NCI-H1930 (cell line): ENCODE results near the gene MTMR2.
"Not testable (repeated sequence)": the region's sequence is repeated elsewhere in the genome, so short reads cannot be mapped to it uniquely, and the experiment has no call there.

Experiments
- DNase-seq, 2 experiments: peaks; one replicate each; lab custom pipeline; 2025; lab: John Stamatoyannopoulos, UW

Gene MTMR2

GRCh38 chr11:95884376-95884775 lies 39.5 kb downstream of the MTMR2 start:
- no peak for DNase-seq

GRCh38 chr11:95883381-95883780 lies 40.5 kb downstream of the MTMR2 start:
- no peak for DNase-seq

GRCh38 chr11:95877291-95877690 lies 46.6 kb downstream of the MTMR2 start:
- DNase-seq: no peak

- not testable (repeated sequence) for DNase-seq
Observed at GRCh38 chr11:95870877-95871276, 53.0 kb downstream of the MTMR2 start.

GRCh38 chr11:95867105-95867504 lies 56.8 kb downstream of the MTMR2 start:
- DNase-seq: no peak

- DNase-seq: no peak
Observed at GRCh38 chr11:95863486-95864140, 60.3 kb downstream of the MTMR2 start.

- not testable (repeated sequence) for DNase-seq
Observed at GRCh38 chr11:95860024-95860423, 63.9 kb downstream of the MTMR2 start.

GRCh38 chr11:95854362-95854761 lies 69.5 kb downstream of the MTMR2 start:
- not testable (repeated sequence) for DNase-seq

- DNase-seq: no peak
Observed at GRCh38 chr11:95853862-95854261, 70.0 kb downstream of the MTMR2 start.

GRCh38 chr11:95853138-95853537 lies 70.8 kb downstream of the MTMR2 start:
- no peak for DNase-seq

- no peak for DNase-seq
Observed at GRCh38 chr11:95850137-95850536, 73.8 kb downstream of the MTMR2 start.

- DNase-seq: peak in 1 of 2 experiments; percentile 14
Observed at GRCh38 chr11:95849087-95849825, 74.7 kb downstream of the MTMR2 start.

- no peak for DNase-seq
Observed at GRCh38 chr11:95845167-95845566, 78.7 kb downstream of the MTMR2 start.

GRCh38 chr11:95835768-95836488 lies 88.0 kb downstream of the MTMR2 start:
- DNase-seq: peak; percentile 40 to 51

- no peak for DNase-seq
Observed at GRCh38 chr11:95835351-95835750, 88.6 kb downstream of the MTMR2 start.

GRCh38 chr11:95833378-95833777 lies 90.5 kb downstream of the MTMR2 start:
- no peak for DNase-seq

- no peak for DNase-seq
Observed at GRCh38 chr11:95832763-95833162, 91.1 kb downstream of the MTMR2 start.

- no peak for DNase-seq
Observed at GRCh38 chr11:95831198-95831883, 92.6 kb downstream of the MTMR2 start.

GRCh38 chr11:95829580-95830259 lies 94.2 kb downstream of the MTMR2 start:
- no peak for DNase-seq

- no peak for DNase-seq
Observed at GRCh38 chr11:95827696-95828095, 96.2 kb downstream of the MTMR2 start.

GRCh38 chr11:95821640-95822039 lies 102.3 kb downstream of the MTMR2 start:
- DNase-seq: no peak

- DNase-seq: no peak
Observed at GRCh38 chr11:95816037-95816436, 107.9 kb downstream of the MTMR2 start.
